ENCODE data around the gene ELAVL4. TPM values are rescaled to one million over a fixed set of nuclear protein-coding genes. Genes with fewer than 3 reads are reported as not detected.

ELAVL4 gene
- total RNA-seq, 1 experiment from 2014 or later: not detected

DNA sequence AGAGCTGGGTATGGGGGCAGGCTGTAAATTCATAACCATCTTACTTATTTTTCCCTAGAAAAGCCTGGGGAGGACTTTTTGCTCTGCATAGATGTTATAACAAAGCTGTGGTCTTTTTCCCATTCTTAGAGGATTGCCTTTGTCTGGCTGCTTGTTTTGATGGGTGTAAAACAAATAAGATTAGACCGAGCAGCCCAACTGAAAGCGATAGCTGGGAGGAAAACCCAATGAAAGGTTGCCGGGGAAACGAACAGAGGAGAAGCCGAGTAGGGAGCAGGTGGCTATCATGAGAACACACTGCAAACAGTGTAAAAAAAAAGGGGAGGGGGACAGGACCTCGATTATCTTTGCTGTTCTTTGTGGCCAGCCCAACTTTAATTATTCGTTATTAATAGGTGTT is 1.9 kb downstream of the ELAVL4 start:
- intact Hi-C loops (cut with micrococcal nuclease; ENCODE audit: unreplicated experiment): no loop called here
- no TSS peak for BruUV-seq (replicated peaks)
- DNase-seq (ENCODE audit: low spot score): no peak
- Histone ChIP-seq H3K36me3 (ENCODE audit: insufficient read depth, low read length, poor library complexity, severe bottlenecking) (no peaks in the 10 kb centered on the region), H3K27ac (ENCODE audit: low read depth, low read length, poor library complexity, severe bottlenecking) (no peak overlapping the region), H3K9me3 (ENCODE audit: low read depth, low read length, poor library complexity, severe bottlenecking) (no peaks in the 10 kb centered on the region), H3K4me1 (ENCODE audit: insufficient read depth, low read length, poor library complexity, severe bottlenecking) (no peaks in the 10 kb centered on the region), H3K4me3 (ENCODE audit: low read depth, low read length, poor library complexity, severe bottlenecking) (no peak overlapping the region), H3K27me3 (replicated peaks; ENCODE audit: insufficient read depth, low read depth, low read length, poor library complexity) (peaks cover 96% of the 10 kb centered on the region)
- POLR2A ChIA-PET (ENCODE audit: low non-redundant PET): no interaction called here
- TF ChIP-seq, protein P1, sequence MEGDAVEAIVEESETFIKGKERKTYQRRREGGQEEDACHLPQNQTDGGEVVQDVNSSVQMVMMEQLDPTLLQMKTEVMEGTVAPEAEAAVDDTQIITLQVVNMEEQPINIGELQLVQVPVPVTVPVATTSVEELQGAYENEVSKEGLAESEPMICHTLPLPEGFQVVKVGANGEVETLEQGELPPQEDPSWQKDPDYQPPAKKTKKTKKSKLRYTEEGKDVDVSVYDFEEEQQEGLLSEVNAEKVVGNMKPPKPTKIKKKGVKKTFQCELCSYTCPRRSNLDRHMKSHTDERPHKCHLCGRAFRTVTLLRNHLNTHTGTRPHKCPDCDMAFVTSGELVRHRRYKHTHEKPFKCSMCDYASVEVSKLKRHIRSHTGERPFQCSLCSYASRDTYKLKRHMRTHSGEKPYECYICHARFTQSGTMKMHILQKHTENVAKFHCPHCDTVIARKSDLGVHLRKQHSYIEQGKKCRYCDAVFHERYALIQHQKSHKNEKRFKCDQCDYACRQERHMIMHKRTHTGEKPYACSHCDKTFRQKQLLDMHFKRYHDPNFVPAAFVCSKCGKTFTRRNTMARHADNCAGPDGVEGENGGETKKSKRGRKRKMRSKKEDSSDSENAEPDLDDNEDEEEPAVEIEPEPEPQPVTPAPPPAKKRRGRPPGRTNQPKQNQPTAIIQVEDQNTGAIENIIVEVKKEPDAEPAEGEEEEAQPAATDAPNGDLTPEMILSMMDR (conservative IDR thresholded peaks at IDR 0.05; ENCODE audit: low read depth, low read length): no peak
- TF ChIP-seq EZH2 (IDR thresholded peaks at IDR 0.05; ENCODE audit: borderline replicate concordance, low read depth, low read length, poor library complexity, severe bottlenecking): no peak
- CTCF ChIA-PET: no interaction called here

DNA sequence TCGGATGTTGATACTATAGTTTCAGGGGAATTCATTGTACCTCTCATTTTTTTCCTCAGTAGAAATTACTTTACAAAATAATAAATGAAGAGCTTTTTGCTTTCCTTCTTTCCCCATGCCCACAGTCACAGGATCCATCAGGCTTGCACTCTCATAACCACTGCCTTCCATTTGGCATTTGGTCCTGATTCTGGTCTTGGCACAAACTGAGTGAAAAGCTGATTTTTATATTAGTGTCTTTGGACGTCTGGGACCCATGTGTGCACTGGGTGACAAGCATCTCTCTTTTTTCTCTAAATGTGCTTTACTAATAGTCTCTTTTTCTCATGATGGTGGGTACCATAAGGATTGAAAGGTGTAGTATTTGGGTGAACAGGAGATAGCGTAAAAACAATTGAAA is 2.8 kb downstream of the ELAVL4 start:
- H3K9me3 ChIP-seq (ENCODE audit: low read depth, low read length, poor library complexity, severe bottlenecking): no peaks in the 10 kb centered on the region
- no peaks in the 10 kb centered on the region for H3K36me3 ChIP-seq (ENCODE audit: insufficient read depth, low read length, poor library complexity, severe bottlenecking)
- H3K4me1 ChIP-seq (ENCODE audit: insufficient read depth, low read length, poor library complexity, severe bottlenecking): no peaks in the 10 kb centered on the region
- TF ChIP-seq EZH2 (IDR thresholded peaks at IDR 0.05; ENCODE audit: borderline replicate concordance, low read depth, low read length, poor library complexity, severe bottlenecking): no peak
- TF ChIP-seq, protein P1 (conservative IDR thresholded peaks at IDR 0.05; ENCODE audit: low read depth, low read length): no peak
- H3K27me3 ChIP-seq (replicated peaks; ENCODE audit: insufficient read depth, low read depth, low read length, poor library complexity): peaks cover 97% of the 10 kb centered on the region
- no peak overlapping the region for H3K27ac ChIP-seq (ENCODE audit: low read depth, low read length, poor library complexity, severe bottlenecking)
- CTCF ChIA-PET: no interaction called here
- no peak overlapping the region for H3K4me3 ChIP-seq (ENCODE audit: low read depth, low read length, poor library complexity, severe bottlenecking)
- POLR2A ChIA-PET (ENCODE audit: low non-redundant PET): interaction anchor here (0.7 kb wide), 1 partner anchor 100 kb away, joined by 3 read pairs; no protein-coding TSS in a partner anchor
- DNase-seq (ENCODE audit: low spot score): no peak
- BruUV-seq (replicated peaks): no TSS peak
- intact Hi-C loops (cut with micrococcal nuclease; ENCODE audit: unreplicated experiment): no loop called here

DNA sequence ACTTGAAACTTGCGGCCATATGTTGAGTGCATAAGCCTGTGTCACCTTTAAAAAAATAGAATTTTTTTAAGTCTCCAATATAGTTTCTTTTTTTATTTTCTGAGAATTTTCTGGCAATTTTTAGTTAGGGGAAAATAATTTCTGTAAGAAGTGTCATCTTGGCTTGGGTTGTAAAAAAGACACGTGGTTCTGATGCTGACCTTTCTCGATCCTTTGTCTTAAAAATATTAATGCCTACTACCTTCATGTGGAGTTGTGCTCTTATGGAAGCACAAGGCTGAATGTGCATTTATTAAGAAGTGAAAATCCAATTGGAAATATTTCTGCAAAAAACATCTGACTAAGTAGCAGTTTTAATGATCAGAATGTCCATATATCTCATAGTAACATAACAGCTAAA is 3.5 kb downstream of the ELAVL4 start:
- Histone ChIP-seq H3K36me3 (ENCODE audit: insufficient read depth, low read length, poor library complexity, severe bottlenecking) (no peaks in the 10 kb centered on the region), H3K4me3 (ENCODE audit: low read depth, low read length, poor library complexity, severe bottlenecking) (no peak overlapping the region), H3K9me3 (ENCODE audit: low read depth, low read length, poor library complexity, severe bottlenecking) (no peaks in the 10 kb centered on the region), H3K27ac (ENCODE audit: low read depth, low read length, poor library complexity, severe bottlenecking) (no peak overlapping the region), H3K4me1 (ENCODE audit: insufficient read depth, low read length, poor library complexity, severe bottlenecking) (no peaks in the 10 kb centered on the region), H3K27me3 (replicated peaks; ENCODE audit: insufficient read depth, low read depth, low read length, poor library complexity) (peaks cover 97% of the 10 kb centered on the region)
- BruUV-seq (replicated peaks): no TSS peak
- no peak for TF ChIP-seq EZH2 (IDR thresholded peaks at IDR 0.05; ENCODE audit: borderline replicate concordance, low read depth, low read length, poor library complexity, severe bottlenecking)
- TF ChIP-seq, protein P1 (conservative IDR thresholded peaks at IDR 0.05; ENCODE audit: low read depth, low read length): no peak
- no peak for DNase-seq (ENCODE audit: low spot score)
- ChIA-PET POLR2A (ENCODE audit: low non-redundant PET) (no interaction called here), CTCF (no interaction called here)
- intact Hi-C loops (cut with micrococcal nuclease; ENCODE audit: unreplicated experiment): no loop called here

Measured in A673 (cell line).